GM12892 (cell line): ENCODE results near the gene PMEPA1.

Experiments used
- POLR2A ChIP-seq: IDR thresholded peaks from 2 replicates; pipeline ENCODE4 v1.6.1; 2011; ENCODE audit warnings: low read depth, low read length, control low read depth
- POLR2AphosphoS5 ChIP-seq: IDR thresholded peaks from 2 replicates; pipeline ENCODE4 v1.6.1; 2011; ENCODE audit warnings: low read depth, low read length, control low read depth
- TAF1 ChIP-seq: IDR thresholded peaks from 2 replicates; pipeline ENCODE4 v1.6.1; 2011; ENCODE audit warnings: low read depth, mild to moderate bottlenecking, control low read depth, low read length, borderline replicate concordance

GRCh38 chr20:57688295-57688694 lies 21.5 kb downstream of the PMEPA1 start:
- TF ChIP-seq POLR2A (no peak), POLR2AphosphoS5 (no peak), TAF1 (no peak)
